ENCODE data around the gene HDAC2. TPM values are rescaled to one million over a fixed set of nuclear protein-coding genes. Genes with fewer than 3 reads are reported as not detected.

The HDAC2 gene
- total and polyA plus RNA-seq, 2 donors (not counting 3 experiments of a cell fraction or from before 2014, with no cell fraction given), result 121 to 142 TPM

DNA sequence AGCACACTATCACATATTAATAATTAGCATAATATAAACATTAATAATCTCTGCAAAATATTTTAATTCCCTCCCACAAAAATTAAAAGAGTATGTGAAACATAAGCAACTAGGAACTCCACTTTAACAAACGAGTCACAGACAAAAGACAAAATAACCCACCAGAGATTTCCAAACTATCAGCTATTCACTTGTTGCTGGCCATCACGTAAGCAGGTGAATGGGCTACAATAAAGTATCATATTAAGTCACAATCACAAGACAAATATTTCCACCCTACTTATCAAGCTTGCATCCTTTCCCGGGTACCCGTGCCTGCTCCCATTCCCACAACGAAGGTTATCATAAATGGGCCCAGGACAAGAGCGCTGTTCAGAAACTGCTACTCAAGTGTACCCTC is 2.5 kb downstream of the HDAC2 start:
- CTCF ChIA-PET, result no interaction called here
- dilution Hi-C loops (cut with MboI; ENCODE audit: extremely low pct_ligation_motif_present, low sequenced_read_pairs), result no loop called here

DNA sequence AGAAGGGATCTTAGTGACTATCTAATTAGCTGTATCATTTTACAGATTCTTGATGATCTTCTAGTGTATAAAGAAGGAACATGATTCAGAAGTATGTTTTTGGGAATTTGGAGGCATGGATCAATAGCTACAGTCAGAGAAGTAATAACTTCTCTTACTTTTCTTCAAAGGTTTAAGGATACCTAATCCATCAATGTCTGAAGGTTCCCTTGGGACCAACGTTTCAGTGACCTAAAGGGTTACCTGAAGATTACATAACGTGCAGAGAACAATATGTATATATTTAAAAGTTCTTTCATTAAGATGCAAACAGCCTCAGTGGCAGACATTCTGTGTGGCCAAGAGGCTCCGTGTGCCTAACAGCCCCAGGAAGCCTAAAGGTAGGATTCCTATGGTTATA is 3.2 kb downstream of the HDAC2 start:
- H3K9ac ChIP-seq (replicated peaks; ENCODE audit: extremely low read depth, insufficient read depth, low read length), result no peak overlapping the region
- no peaks in the 10 kb centered on the region for H3K9me3 ChIP-seq (replicated peaks; ENCODE audit: control insufficient read depth, insufficient read depth, low read length)
- no peak for DNase-seq (ENCODE audit: low read depth, low spot score)
- H3K79me2 ChIP-seq (ENCODE audit: control insufficient read depth, insufficient read depth, low read length), result peaks cover 83% of the 10 kb centered on the region
- H4K20me1 ChIP-seq (replicated peaks; ENCODE audit: control insufficient read depth, extremely low read depth, insufficient read depth, low read length), result peaks cover 28% of the 10 kb centered on the region
- intact Hi-C loops (cut with micrococcal nuclease) (no loop called here), dilution Hi-C loops (cut with MboI; ENCODE audit: extremely low pct_ligation_motif_present, low sequenced_read_pairs) (no loop called here)
- BruUV-seq (replicated peaks), result no TSS peak
- no peak for FAIRE-seq
- TF ChIP-seq EZH2 (IDR thresholded peaks at IDR 0.05; ENCODE audit: borderline replicate concordance, low read depth, low read length, severe bottlenecking), result no peak
- no peak for TF ChIP-seq GATA2 (IDR thresholded peaks at IDR 0.05; ENCODE audit: insufficient read depth, insufficient read length, low read depth, low read length)
- TF ChIP-seq, protein P1, sequence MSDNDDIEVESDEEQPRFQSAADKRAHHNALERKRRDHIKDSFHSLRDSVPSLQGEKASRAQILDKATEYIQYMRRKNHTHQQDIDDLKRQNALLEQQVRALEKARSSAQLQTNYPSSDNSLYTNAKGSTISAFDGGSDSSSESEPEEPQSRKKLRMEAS (IDR thresholded peaks at IDR 0.05; ENCODE audit: insufficient read depth, insufficient read length), result no peak
- TF ChIP-seq JUN (IDR thresholded peaks at IDR 0.05; ENCODE audit: borderline replicate concordance, insufficient read depth, insufficient read length, low read depth), result no peak
- no peak for TF ChIP-seq POLR2A (IDR thresholded peaks at IDR 0.05; ENCODE audit: low read depth, low read length)
- TF ChIP-seq CTCF (IDR thresholded peaks at IDR 0.05; ENCODE audit: extremely low read depth in 1 of 2, insufficient read depth in 1 of 2, low read depth in 1 of 2, low read length in 2 of 2), result no peak
- no peak for TF ChIP-seq POLR2AphosphoS5 (IDR thresholded peaks at IDR 0.05; ENCODE audit: insufficient read depth, low read depth, low read length)
- no peak for TF ChIP-seq MYC (IDR thresholded peaks at IDR 0.05; ENCODE audit: low read depth, low read length)
- TF ChIP-seq FOS (IDR thresholded peaks at IDR 0.05; ENCODE audit: borderline replicate concordance, insufficient read depth, low read length), result no peak
- H3K27me3 ChIP-seq (ENCODE audit: control insufficient read depth in 2 of 2, insufficient read depth in 2 of 2, low read length in 2 of 2), result no peaks in the 10 kb centered on the region
- H3K9me1 ChIP-seq (replicated peaks; ENCODE audit: control insufficient read depth, extremely low read depth, insufficient read depth, low read length), result peaks cover 2% of the 10 kb centered on the region
- POLR2A ChIA-PET, result no interaction called here
- H3K4me3 ChIP-seq (replicated peaks in 1 of 3; ENCODE audit: insufficient read depth in 1 of 3, low read depth in 1 of 3, low read length in 3 of 3), result no peak overlapping the region
- peaks cover 24% of the 10 kb centered on the region for H3K4me1 ChIP-seq (ENCODE audit: control insufficient read depth, extremely low read depth, insufficient read depth, low read length)
- H3K27ac ChIP-seq (ENCODE audit: insufficient read depth, low read depth, low read length), result no peak overlapping the region
- H3K36me3 ChIP-seq (ENCODE audit: control insufficient read depth in 2 of 2, extremely low read depth in 1 of 2, insufficient read depth in 2 of 2, low read length in 2 of 2), result no peaks in the 10 kb centered on the region
- peak overlapping the region; percentile 99 for H3K4me2 ChIP-seq (ENCODE audit: insufficient read depth, low read length)
- H2AFZ ChIP-seq (ENCODE audit: low read depth, low read length), result no peak overlapping the region
- CTCF ChIA-PET, result no interaction called here

More for the DNA sequence above, 2.5 kb downstream of the HDAC2 start:
- H3K9me3 ChIP-seq (replicated peaks; ENCODE audit: control insufficient read depth, insufficient read depth, low read length), result no peaks in the 10 kb centered on the region
- POLR2A ChIA-PET, result no interaction called here
- H3K4me1 ChIP-seq (ENCODE audit: control insufficient read depth, extremely low read depth, insufficient read depth, low read length), result peaks cover 24% of the 10 kb centered on the region
- H3K4me2 ChIP-seq (ENCODE audit: insufficient read depth, low read length), result peak overlapping the region; percentile 99
- no peak for DNase-seq (ENCODE audit: low read depth, low spot score)
- no peaks in the 10 kb centered on the region for H3K36me3 ChIP-seq (ENCODE audit: control insufficient read depth in 2 of 2, extremely low read depth in 1 of 2, insufficient read depth in 2 of 2, low read length in 2 of 2)
- H3K27ac ChIP-seq (ENCODE audit: insufficient read depth, low read depth, low read length), result no peak overlapping the region
- peak overlapping the region in 1 of 3 experiments; percentile 99 for H3K4me3 ChIP-seq (replicated peaks in 1 of 3; ENCODE audit: insufficient read depth in 1 of 3, low read depth in 1 of 3, low read length in 3 of 3)
- intact Hi-C loops (cut with micrococcal nuclease), result no loop called here
- H4K20me1 ChIP-seq (replicated peaks; ENCODE audit: control insufficient read depth, extremely low read depth, insufficient read depth, low read length), result peaks cover 26% of the 10 kb centered on the region
- no peak overlapping the region for H2AFZ ChIP-seq (ENCODE audit: low read depth, low read length)
- no peak for FAIRE-seq
- BruUV-seq (replicated peaks), result no TSS peak
- H3K9me1 ChIP-seq (replicated peaks; ENCODE audit: control insufficient read depth, extremely low read depth, insufficient read depth, low read length), result peaks cover 2% of the 10 kb centered on the region
- TF ChIP-seq EZH2 (IDR thresholded peaks at IDR 0.05; ENCODE audit: borderline replicate concordance, low read depth, low read length, severe bottlenecking), result no peak
- TF ChIP-seq FOS (IDR thresholded peaks at IDR 0.05; ENCODE audit: borderline replicate concordance, insufficient read depth, low read length), result no peak
- H3K9ac ChIP-seq (replicated peaks; ENCODE audit: extremely low read depth, insufficient read depth, low read length), result peak overlapping the region; percentile 99
- peaks cover 77% of the 10 kb centered on the region for H3K79me2 ChIP-seq (ENCODE audit: control insufficient read depth, insufficient read depth, low read length)
- no peaks in the 10 kb centered on the region for H3K27me3 ChIP-seq (ENCODE audit: control insufficient read depth in 2 of 2, insufficient read depth in 2 of 2, low read length in 2 of 2)

Measured in endothelial cell of umbilical vein (primary cell).